G401.6 (cell line): ENCODE results near the gene MINAR1.

ENCODE experiments used
- FAIRE-seq: peaks from 2 replicates; lab custom pipeline; 2012; peaks lifted over from hg19 to GRCh38; lab: Jason Lieb, UNC

The MINAR1 gene

GRCh38 chr15:79466488-79466887 is 34.4 kb downstream of the MINAR1 start:
- no peak for FAIRE-seq

- FAIRE-seq = no peak
Observed at GRCh38 chr15:79467865-79468586, 35.9 kb downstream of the MINAR1 start.

- FAIRE-seq = no peak
Observed at GRCh38 chr15:79472446-79472845, 40.3 kb downstream of the MINAR1 start.

GRCh38 chr15:79474252-79474651 is 42.1 kb downstream of the MINAR1 start:
- no peak for FAIRE-seq

GRCh38 chr15:79475306-79475705 is 43.2 kb downstream of the MINAR1 start:
- no peak for FAIRE-seq

- no peak for FAIRE-seq
Observed at GRCh38 chr15:79478108-79478507, 46.0 kb downstream of the MINAR1 start.

- FAIRE-seq = no peak
Observed at GRCh38 chr15:79479616-79480015, 47.5 kb downstream of the MINAR1 start.

- FAIRE-seq = no peak
Observed at GRCh38 chr15:79481793-79482192, 49.7 kb downstream of the MINAR1 start.
